OCI-LY1 (cell line): ENCODE results near the gene NPM1.

Experiments
- H2AFZ ChIP-seq: fragments of 200-600 bp; sonication (generic), shearing (Covaris generic); 2 replicates; pipeline ENCODE4 v1.6.0; 2014; ENCODE audit warnings: antibody characterized with exemption, mild to moderate bottlenecking, low read length
- H3F3A ChIP-seq: fragments of 200-600 bp; sonication (generic), shearing (Covaris generic); 2 replicates; pipeline ENCODE4 v1.6.0; 2014; ENCODE audit warnings: mild to moderate bottlenecking, antibody characterized with exemption, low read length, moderate library complexity; ENCODE audit not compliant: insufficient read depth
- H3K27ac ChIP-seq: fragments of 200-600 bp; sonication (generic); 2 replicates; pipeline ENCODE4 v1.5.1; 2014; ENCODE audit warnings: low read length, mixed run types, mild to moderate bottlenecking, low read depth; ENCODE audit not compliant: poor library complexity, severe bottlenecking
- H3K27me3 ChIP-seq: fragments of 200-600 bp; sonication (generic); 2 replicates; pipeline ENCODE4 v1.6.0; 2014; ENCODE audit warnings: antibody characterized with exemption, mild to moderate bottlenecking, low read length, moderate library complexity; ENCODE audit not compliant: insufficient read depth
- H3K36me3 ChIP-seq: fragments of 200-600 bp; sonication (generic); 2 replicates; pipeline ENCODE4 v1.6.1; 2014; ENCODE audit warnings: mild to moderate bottlenecking, antibody characterized with exemption, low read length, moderate library complexity, mixed read lengths; ENCODE audit not compliant: insufficient read depth
- H3K4me1 ChIP-seq: fragments of 200-600 bp; sonication (generic); 2 replicates; pipeline ENCODE4 v1.5.1; 2014; ENCODE audit warnings: mild to moderate bottlenecking, low read length, moderate library complexity; ENCODE audit not compliant: insufficient read depth, severe bottlenecking
- H3K4me2 ChIP-seq: fragments of 200-600 bp; sonication (generic), shearing (Covaris generic); 2 replicates; pipeline ENCODE4 v1.6.1; 2014; ENCODE audit warnings: low read length
- H3K4me3 ChIP-seq: fragments of 200-600 bp; sonication (generic); 2 replicates; pipeline ENCODE4 v1.5.1; 2014; ENCODE audit warnings: low read length, low read depth, mild to moderate bottlenecking, mixed read lengths; ENCODE audit not compliant: poor library complexity, severe bottlenecking
- H3K79me2 ChIP-seq: fragments of 200-600 bp; shearing (Covaris generic); 2 replicates; pipeline ENCODE4 v1.6.1; 2016; ENCODE audit warnings: mixed run types, low read length, mixed read lengths; ENCODE audit not compliant: insufficient read depth
- H3K9ac ChIP-seq: fragments of 200-600 bp; sonication (generic), shearing (Covaris generic); 2 replicates; pipeline ENCODE4 v1.6.1; 2014; ENCODE audit warnings: mild to moderate bottlenecking, low read length, mixed read lengths
- H3K9me2 ChIP-seq: fragments of 200-600 bp; sonication (generic), shearing (Covaris generic); 2 replicates; pipeline ENCODE4 v1.6.1; 2014; ENCODE audit warnings: low read depth, mild to moderate bottlenecking, low read length, mixed read lengths
- H3K9me3 ChIP-seq: fragments of 200-600 bp; shearing (Covaris generic); 2 replicates; pipeline ENCODE4 v1.6.1; 2014; ENCODE audit warnings: low read length, mixed read lengths
- H4K20me1 ChIP-seq: fragments of 200-600 bp; sonication (generic), shearing (Covaris generic); 2 replicates; pipeline ENCODE4 v1.6.0; 2016; ENCODE audit warnings: mild to moderate bottlenecking, low read length; ENCODE audit not compliant: insufficient read depth
- EZH2 ChIP-seq: fragments of 200-600 bp; sonication (generic), shearing (Covaris generic); IDR thresholded peaks from 2 replicates; pipeline ENCODE4 v1.8.0; 2017; ENCODE audit warnings: borderline replicate concordance, mixed run types, mild to moderate bottlenecking, antibody characterized with exemption, low read length, moderate library complexity, mixed read lengths
- TF ChIP-seq, protein P1 (sequence below): fragments of 200-600 bp; sonication (generic), shearing (Covaris generic); IDR thresholded peaks from 2 replicates; pipeline ENCODE4 v1.5.1; 2017; ENCODE audit warnings: mild to moderate bottlenecking, antibody characterized with exemption, low read length, moderate library complexity, mixed read lengths

NPM1 gene

DNA sequence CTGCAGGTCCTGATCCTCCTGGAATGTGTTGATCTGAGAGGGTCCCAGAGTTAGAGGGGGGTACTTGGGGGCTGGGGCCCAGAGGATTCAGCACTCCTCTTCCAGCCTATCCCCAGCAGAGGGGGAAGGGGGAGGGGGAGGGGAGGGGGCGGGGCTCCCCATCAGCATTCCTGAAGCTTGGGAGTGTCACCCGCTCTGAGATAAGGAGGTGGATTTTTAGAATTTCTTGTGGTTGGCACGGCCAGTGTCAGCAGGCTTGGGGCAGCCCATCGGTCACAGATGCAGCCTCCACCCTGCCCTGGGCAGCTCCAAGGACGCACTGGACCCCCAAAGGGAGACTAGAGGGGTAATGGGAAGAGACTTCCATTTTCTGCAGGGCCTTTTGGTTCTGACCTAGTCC lies 37.1 kb downstream of the NPM1 start:
- Histone ChIP-seq H3K9me3 (no peaks in the 10 kb centered on the region), H3K9me2 (no peaks in the 10 kb centered on the region), H3K79me2 (no peaks in the 10 kb centered on the region), H3K9ac (no peak overlapping the region), H2AFZ (no peak overlapping the region), H3K27ac (no peak overlapping the region), H3F3A (no peaks in the 10 kb centered on the region), H3K4me1 (no peaks in the 10 kb centered on the region), H3K27me3 (no peaks in the 10 kb centered on the region), H4K20me1 (no peaks in the 10 kb centered on the region), H3K4me3 (no peak overlapping the region), H3K4me2 (no peak overlapping the region), H3K36me3 (no peaks in the 10 kb centered on the region)
- TF ChIP-seq, protein P1, sequence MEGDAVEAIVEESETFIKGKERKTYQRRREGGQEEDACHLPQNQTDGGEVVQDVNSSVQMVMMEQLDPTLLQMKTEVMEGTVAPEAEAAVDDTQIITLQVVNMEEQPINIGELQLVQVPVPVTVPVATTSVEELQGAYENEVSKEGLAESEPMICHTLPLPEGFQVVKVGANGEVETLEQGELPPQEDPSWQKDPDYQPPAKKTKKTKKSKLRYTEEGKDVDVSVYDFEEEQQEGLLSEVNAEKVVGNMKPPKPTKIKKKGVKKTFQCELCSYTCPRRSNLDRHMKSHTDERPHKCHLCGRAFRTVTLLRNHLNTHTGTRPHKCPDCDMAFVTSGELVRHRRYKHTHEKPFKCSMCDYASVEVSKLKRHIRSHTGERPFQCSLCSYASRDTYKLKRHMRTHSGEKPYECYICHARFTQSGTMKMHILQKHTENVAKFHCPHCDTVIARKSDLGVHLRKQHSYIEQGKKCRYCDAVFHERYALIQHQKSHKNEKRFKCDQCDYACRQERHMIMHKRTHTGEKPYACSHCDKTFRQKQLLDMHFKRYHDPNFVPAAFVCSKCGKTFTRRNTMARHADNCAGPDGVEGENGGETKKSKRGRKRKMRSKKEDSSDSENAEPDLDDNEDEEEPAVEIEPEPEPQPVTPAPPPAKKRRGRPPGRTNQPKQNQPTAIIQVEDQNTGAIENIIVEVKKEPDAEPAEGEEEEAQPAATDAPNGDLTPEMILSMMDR, result no peak
- no peak for TF ChIP-seq EZH2

DNA sequence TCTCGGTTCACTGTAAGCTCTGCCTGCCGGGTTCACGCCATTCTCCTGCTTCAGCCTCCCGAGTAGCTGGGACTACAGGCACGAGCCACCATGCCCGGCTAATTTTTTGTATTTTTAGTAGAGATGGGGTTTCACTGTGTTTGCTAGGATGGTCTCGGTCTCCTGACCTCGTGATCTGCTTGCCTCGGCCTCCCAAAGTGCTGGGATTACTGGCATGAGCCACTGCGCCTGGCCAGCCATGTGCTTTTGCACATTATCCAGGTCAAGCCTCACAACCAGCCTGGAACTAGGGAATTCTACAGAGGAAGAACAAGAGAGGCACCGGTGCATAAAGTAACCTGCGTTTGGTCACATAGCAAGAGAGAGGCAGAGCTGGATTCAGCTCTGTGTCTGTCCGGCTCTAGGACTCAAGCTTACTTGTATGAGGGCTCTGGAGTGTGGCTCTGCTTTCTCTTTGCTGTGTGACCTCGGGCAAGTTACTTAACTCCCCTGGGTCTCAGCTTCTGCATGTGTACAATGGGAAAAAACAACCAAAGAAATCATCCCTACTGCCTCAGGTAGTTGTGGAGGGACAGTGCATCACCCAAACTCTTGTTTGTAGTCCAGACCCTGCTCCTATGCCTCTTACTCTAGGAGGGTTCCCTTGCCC lies 38.1 kb downstream of the NPM1 start:
- Histone ChIP-seq H2AFZ (no peak overlapping the region), H3K4me2 (no peak overlapping the region), H3K9me3 (no peaks in the 10 kb centered on the region), H3K4me3 (no peak overlapping the region), H4K20me1 (no peaks in the 10 kb centered on the region), H3K9ac (no peak overlapping the region), H3K36me3 (no peaks in the 10 kb centered on the region), H3K4me1 (no peaks in the 10 kb centered on the region), H3K79me2 (no peaks in the 10 kb centered on the region), H3K9me2 (no peaks in the 10 kb centered on the region), H3K27ac (no peak overlapping the region), H3K27me3 (no peaks in the 10 kb centered on the region), H3F3A (no peaks in the 10 kb centered on the region)
- TF ChIP-seq, protein P1, result no peak
- no peak for TF ChIP-seq EZH2

DNA sequence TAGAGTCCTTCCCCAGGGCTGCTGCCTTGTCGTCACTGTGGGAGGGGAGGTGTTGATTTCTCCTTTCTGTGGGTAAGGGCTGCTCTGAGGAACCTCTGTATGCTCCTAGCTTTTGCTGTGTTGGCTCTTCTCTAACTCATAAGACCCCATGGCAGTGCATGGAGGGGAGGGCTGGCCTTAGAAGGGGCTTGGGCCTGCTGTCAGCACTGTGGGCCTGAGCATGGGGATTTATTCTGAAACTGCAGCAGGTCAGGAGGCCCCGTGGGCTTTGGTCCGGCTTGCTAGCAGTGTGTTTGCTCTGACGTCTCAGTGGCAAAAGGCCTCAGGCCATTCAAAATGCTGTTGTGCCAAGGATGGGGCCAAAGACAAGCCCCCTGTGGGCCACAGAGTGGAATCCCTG lies 38.6 kb downstream of the NPM1 start:
- H3K4me3 ChIP-seq, result no peak overlapping the region
- no peak overlapping the region for H2AFZ ChIP-seq
- H3K79me2 ChIP-seq, result no peaks in the 10 kb centered on the region
- H3K27ac ChIP-seq, result no peak overlapping the region
- H3K27me3 ChIP-seq, result no peaks in the 10 kb centered on the region
- no peak for TF ChIP-seq EZH2
- TF ChIP-seq, protein P1, result no peak
- no peaks in the 10 kb centered on the region for H3K9me3 ChIP-seq
- no peaks in the 10 kb centered on the region for H3K4me1 ChIP-seq
- H3K36me3 ChIP-seq, result no peaks in the 10 kb centered on the region
- H3K9ac ChIP-seq, result no peak overlapping the region
- H3K9me2 ChIP-seq, result no peaks in the 10 kb centered on the region
- H4K20me1 ChIP-seq, result no peaks in the 10 kb centered on the region
- no peak overlapping the region for H3K4me2 ChIP-seq
- H3F3A ChIP-seq, result no peaks in the 10 kb centered on the region
